Measurements from ENCODE around the gene SLCO3A1.

- TF ChIP-seq CTCF (conservative IDR thresholded peaks at IDR 0.05; ENCODE audit: low read length) (no peak), EZH2phosphoT487 (IDR thresholded peaks at IDR 0.05; ENCODE audit: borderline replicate concordance, low read depth, low read length) (no peak)
Measured at GRCh38 chr15:91884606-91885005, 31.1 kb downstream of the SLCO3A1 start.
